ENCODE measurements around the gene THAP11.

THAP11 gene

DNA sequence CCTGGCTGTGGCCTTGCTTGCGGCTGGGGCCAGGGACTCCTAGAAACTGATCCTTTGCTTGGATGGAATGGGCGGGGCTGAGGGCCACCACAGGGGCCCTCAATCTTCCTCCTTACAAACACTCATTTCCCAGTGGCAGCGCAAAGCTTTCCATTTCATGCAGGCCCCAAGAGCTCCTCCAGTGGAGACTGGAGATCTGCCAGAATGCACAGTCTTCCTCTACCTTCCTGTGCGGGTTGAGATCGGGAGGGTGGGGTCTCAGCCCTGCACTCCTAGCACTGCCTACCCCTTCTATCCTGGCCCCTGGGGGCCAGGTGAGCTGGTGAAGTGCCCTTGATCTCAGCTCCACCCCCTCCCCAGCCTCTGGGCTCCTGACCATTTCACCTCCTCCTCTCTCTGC is 44.3 kb downstream of the THAP11 start:
- no peak for DNase-seq

DNA sequence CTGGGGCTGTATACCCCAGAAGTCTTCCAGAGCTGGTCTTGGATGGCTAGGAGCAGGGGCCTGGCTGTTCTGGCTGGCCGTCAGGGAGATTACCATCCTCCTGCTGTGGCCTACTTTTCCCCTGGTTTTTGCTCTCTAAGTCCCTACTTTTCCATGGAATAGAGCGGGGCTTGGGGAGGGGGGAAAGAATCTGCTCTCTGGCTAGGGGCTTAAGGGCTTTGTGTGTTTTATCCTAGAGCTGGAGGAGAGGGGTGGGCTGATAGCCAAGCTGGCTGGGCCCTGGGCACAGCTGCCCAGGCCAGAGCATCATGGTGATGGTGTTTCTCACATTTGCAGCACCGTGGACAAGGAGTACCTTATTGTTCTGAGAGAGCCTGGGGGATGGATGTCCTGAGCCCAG is 46.2 kb downstream of the THAP11 start:
- no peak for DNase-seq

DNA sequence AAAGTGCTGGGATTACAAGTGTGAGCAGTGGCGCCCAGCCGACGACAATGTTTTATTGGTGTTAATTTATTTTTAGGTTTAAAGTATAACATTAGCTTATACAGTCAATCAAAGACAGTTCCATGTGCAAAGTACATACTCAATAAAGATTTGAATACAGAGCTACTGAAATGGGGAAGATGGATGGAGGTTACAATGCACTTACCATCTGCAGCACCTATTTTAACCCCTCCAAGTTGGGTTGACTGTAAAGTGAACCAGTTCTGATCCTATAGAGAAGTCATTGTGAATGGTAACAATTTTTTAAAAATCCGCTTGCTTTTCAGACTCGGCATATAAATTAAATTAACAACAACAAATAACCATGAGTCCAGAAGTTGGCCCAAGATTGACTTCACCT is 50.3 kb downstream of the THAP11 start:
- no peak for DNase-seq

DNA sequence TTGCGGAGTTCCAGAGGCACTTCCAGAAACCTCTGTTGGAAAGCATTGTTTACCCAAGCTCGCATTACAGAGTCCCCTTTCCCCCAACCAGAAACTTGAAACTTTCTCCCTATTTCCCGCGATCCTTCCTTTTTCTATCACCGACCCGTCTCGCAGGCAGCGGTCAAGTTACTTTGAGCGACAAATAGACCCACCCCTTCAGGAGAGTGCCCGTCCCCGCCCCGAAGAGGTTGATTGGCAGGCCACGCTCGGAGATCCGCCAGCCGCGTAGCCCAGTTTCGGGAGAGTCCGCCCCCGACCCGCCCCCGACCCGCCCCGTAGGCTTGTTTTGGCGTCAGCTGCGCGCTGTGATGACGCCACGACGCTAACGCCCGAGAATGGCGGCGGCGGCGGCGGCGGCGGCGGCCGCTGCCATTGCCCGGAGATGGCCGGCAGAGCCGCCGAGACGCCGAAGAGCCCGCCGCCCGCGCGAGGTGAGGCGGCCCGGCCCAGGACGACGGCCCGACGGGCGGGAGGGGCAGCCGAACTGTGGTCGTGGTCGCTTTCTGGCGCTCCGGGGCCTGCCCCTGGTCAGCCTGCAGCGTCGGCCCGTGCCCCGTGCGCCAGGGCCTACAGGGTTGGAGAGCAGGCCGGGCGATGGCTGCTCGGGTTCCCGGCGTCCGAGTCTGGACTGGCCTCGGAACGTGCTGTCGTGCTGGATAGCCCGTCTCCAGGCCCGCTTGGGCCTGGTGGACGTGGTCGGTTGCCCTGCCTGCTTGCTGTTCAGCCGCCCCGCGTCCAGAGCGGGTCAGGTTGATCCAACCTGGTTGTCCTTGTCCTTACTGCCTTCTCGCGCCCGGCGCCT is 51.0 kb downstream of the THAP11 start, which contains the start of gene PSKH1:
PSKH1 (plus strand) TSS at position 356 of the 844 bp plus-strand sequence. CDS start 15,496 bp downstream, outside the sequence.
- peak; percentile 94 for DNase-seq
